ENCODE data around the gene ADD2. TPM values are rescaled to one million over a fixed set of nuclear protein-coding genes. Genes with fewer than 3 reads are reported as not detected.

Gene ADD2
- total and polyA plus RNA-seq, 2 experiments from 2014 or later, result 34.6 to 223 TPM

GRCh38 chr2:70771446-70771845 lies 3.4 kb upstream of the ADD2 start:
- peaks cover 11% of the 10 kb centered on the region for H3K27me3 Mint-ChIP-seq (ENCODE audit: insufficient read depth, low read depth, poor library complexity)
- H3K36me3 Mint-ChIP-seq (ENCODE audit: low read depth), result no peaks in the 10 kb centered on the region
- no peak overlapping the region for H3K4me2 ChIP-seq
- no peak overlapping the region for H3K27ac ChIP-seq (ENCODE audit: low read depth)
- H3K27me3 ChIP-seq (ENCODE audit: insufficient read depth), result no peaks in the 10 kb centered on the region
- no peaks in the 10 kb centered on the region for H3K36me3 ChIP-seq (ENCODE audit: insufficient read depth)
- no peak overlapping the region for H2AFZ ChIP-seq
- H3K4me1 ChIP-seq (ENCODE audit: insufficient read depth), result peaks cover 17% of the 10 kb centered on the region
- H3F3A ChIP-seq (replicated peaks; ENCODE audit: low read depth), result peaks cover 6% of the 10 kb centered on the region
- H3K27ac Mint-ChIP-seq, result no peak overlapping the region
- H3K79me2 ChIP-seq (replicated peaks; ENCODE audit: insufficient read depth), result peaks cover 6% of the 10 kb centered on the region
- no peak for ATAC-seq
- H3K9me3 Mint-ChIP-seq, result no peaks in the 10 kb centered on the region
- DNase-seq (ENCODE audit: low spot score), result no peak
- TF ChIP-seq ZNF331 (CRISPR knock-in tag; IDR thresholded peaks at IDR 0.05; ENCODE audit: low read depth) (no peak), POLR2AphosphoS5 (IDR thresholded peaks at IDR 0.05; ENCODE audit: low read depth) (no peak), EZH2 (IDR thresholded peaks at IDR 0.05; ENCODE audit: low read depth, unreplicated experiment) (no peak), EZH2phosphoT487 (IDR thresholded peaks at IDR 0.05; ENCODE audit: unreplicated experiment) (no peak), ZNF114 (CRISPR knock-in tag; IDR thresholded peaks at IDR 0.05) (no peak), NANOG (IDR thresholded peaks at IDR 0.05; ENCODE audit: borderline replicate concordance) (no peak), STAT1 (IDR thresholded peaks at IDR 0.05; ENCODE audit: unreplicated experiment) (no peak), ZNF462 (CRISPR knock-in tag; IDR thresholded peaks at IDR 0.05) (no peak), CTCF (conservative IDR thresholded peaks at IDR 0.05; ENCODE audit: low read depth in 2 of 2) (no peak), CREB1 (CRISPR knock-in tag; IDR thresholded peaks at IDR 0.05; ENCODE audit: low read depth) (no peak), JUNB (IDR thresholded peaks at IDR 0.05; ENCODE audit: unreplicated experiment) (no peak), ETS1 (IDR thresholded peaks at IDR 0.05) (no peak), REST (IDR thresholded peaks at IDR 0.05; ENCODE audit: unreplicated experiment) (no peak)
- peaks cover 21% of the 10 kb centered on the region for H3K4me1 Mint-ChIP-seq
- no peak overlapping the region for H3K4me3 ChIP-seq
- H3K4me3 Mint-ChIP-seq, result no peak overlapping the region
- peaks cover 20% of the 10 kb centered on the region; the same call in 1 of the 2 replicates for H3K9me2 ChIP-seq (ENCODE audit: insufficient read depth)
- no peaks in the 10 kb centered on the region for H4K20me1 ChIP-seq (replicated peaks; ENCODE audit: insufficient read depth)

Data from GM23338 (cell line).